ENCODE data around the gene PER1. TPM values are rescaled to one million over a fixed set of nuclear protein-coding genes. Genes with fewer than 3 reads are reported as not detected.

Gene PER1
- total and polyA plus RNA-seq, 9 of the 15 experiments (the other 6 are each of a cell fraction or from before 2014, with no cell fraction given), result 0.13 to 26.0 (median 3.4) TPM

- TF ChIP-seq POLR2G (IDR thresholded peaks at IDR 0.05; ENCODE audit: low read depth, low read length) (peak; percentile 90), HMGXB4 (CRISPR knock-in tag; IDR thresholded peaks at IDR 0.05) (no peak), MGA (IDR thresholded peaks at IDR 0.05) (0 out of 2 replicates have a peak, but pooled peaks have one; percentile 52), PRDM10 (IDR thresholded peaks at IDR 0.05; ENCODE audit: partially characterized antibody) (peak; percentile 97), RBM22 (IDR thresholded peaks at IDR 0.05; ENCODE audit: low read depth, low read length, poor library complexity, severe bottlenecking) (no peak)
These were observed 37.7 kb upstream of the PER1 start, which contains the start of gene BORCS6 (continued) for GRCh38 chr17:8189711-8190477.

Measured in K562 (cell line).